Gastrocnemius medialis (tissue), 4 donors: ENCODE measurements around the gene GRIK3.

ENCODE experiments used
- CTCF ChIP-seq, 5 experiments: fragments of 450-650 bp in 3 of 5; fragments of 200-600 bp in 2 of 5; sonication (generic) in 2 of 5; IDR thresholded peaks in 4 of 5; conservative IDR thresholded peaks in 1 of 5; 1 replicate in 4 of 5; 2 replicates in 1 of 5; pipeline ENCODE4 v1.5.1; 2016 to 2019; ENCODE audit warnings: antibody characterized with exemption in 5 of 5, mild to moderate bottlenecking in 3 of 5, moderate library complexity in 3 of 5
- POLR2A ChIP-seq, 2 donors: fragments of 450-650 bp; IDR thresholded peaks; one replicate each; pipeline ENCODE4 v1.6.1; 2017; ENCODE audit warnings: antibody characterized with exemption in 2 of 2, mild to moderate bottlenecking in 2 of 2, moderate library complexity in 2 of 2

- TF ChIP-seq CTCF (IDR thresholded peaks at IDR 0.05 in 4 of 5, conservative IDR thresholded peaks at IDR 0.05 in 1 of 5) (no peak), POLR2A (IDR thresholded peaks at IDR 0.05) (no peak)
Observed at GRCh38 chr1:36843906-36844610, 190.3 kb downstream of the GRIK3 start.
